NCI-H748 (cell line): ENCODE results near the gene DACH2.

Experiments used
- DNase-seq: peaks from one replicate; lab custom pipeline; 2025; ENCODE audit not compliant: unreplicated experiment; lab: John Stamatoyannopoulos, UW

The DACH2 gene

DNA sequence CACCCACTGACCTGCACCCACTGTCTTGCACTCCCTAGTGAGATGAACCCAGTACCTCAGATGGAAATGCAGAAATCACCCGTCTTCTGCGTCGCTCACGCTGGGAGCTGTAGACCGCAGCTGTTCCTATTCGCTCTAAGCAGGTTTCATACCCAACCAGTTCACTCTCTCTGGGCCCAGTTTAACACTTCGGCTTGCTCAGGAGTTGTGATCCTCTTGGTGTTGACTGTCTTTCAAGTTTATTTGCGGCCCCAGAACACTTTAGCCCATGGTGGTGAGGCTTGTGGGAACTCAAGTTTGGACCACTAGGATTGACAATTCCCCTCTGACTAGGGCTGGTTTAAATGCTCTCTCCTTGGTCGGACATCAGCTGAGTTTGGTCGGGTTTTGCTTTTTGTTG lies 147.0 kb downstream of the DACH2 start:
- peak; percentile 33 for DNase-seq

DNA sequence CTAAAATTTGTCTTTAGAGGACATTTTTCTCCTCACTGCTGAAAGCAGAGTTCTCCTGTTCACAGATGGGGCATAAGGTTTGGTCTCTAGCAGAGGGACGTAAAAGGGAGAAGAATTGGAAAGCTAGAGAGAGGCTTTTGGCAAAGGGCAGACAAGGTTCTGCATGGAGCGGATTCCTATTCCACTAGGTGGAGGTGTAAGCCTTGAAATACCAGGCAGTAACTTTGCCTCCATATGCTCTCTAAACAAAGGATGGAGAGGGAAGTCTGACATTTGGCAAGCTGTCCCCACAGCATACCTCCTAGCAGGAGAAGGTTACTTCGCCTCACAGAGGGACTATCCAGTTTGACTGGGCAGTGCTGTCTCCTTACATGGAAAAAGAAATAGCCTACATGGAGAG lies 174.7 kb downstream of the DACH2 start:
- DNase-seq = no peak

DNA sequence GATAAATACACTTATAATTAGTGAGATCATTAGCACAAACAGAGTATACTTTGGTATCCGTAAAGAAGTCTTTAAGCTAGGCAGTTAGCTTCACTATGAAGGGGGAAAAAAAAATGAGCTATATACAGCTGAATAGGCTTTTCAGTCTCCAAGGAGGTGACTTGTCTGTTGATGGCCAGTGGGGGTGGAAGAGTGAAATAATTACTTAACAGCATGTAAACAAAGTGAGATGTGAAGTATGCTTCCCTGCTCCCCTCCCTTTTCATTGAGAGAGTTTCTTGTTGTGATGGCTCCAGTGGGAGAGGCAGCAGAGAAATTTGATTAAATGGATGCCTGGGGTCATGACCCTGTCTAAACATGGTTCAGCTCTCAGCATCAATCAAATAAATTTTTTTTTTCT lies 180.9 kb downstream of the DACH2 start:
- peak; percentile 29 for DNase-seq

GRCh38 chrX:86348669-86349068 lies 200.4 kb downstream of the DACH2 start:
- DNase-seq = peak; percentile 1

- no peak for DNase-seq
These were observed 200.9 kb downstream of the DACH2 start for GRCh38 chrX:86349115-86349514.

GRCh38 chrX:86369847-86370630 lies 221.8 kb downstream of the DACH2 start:
- DNase-seq = no peak

DNA sequence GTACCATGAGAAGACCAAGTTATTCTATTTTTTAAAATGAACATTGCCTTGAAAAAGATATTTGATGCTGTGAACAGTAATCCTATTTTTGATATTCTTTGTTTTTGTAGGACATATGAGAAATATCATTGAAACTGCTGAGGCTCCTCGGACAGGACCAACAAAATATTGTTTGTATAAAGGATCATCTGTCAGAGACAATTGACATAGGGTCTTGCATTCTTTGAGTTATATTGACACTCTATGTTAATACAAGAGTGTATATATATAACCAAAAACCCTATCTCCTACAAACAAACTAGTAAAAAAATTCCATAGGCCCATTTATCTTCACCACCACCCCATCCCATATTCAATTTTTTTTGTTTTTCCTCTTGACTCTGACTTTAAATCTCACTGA lies 222.7 kb downstream of the DACH2 start:
- DNase-seq = no peak

DNA sequence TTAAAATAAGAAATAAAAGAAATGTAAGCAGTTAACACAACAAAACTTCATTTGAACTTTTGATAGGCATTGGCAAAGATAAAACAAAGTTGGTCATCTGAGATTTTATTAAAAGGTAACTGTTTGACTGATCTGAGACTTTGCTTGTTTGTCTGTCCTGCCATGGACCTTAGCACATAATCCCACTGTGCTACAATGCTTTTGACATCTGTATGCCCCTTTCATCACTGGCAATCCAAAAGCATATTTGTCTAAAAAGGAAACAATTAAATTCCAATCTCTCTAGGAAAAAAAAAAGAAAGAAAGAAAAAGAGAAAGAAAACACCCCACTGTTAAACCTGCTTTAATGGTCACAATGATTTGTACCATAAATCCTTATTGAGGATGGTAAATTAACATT lies 231.0 kb downstream of the DACH2 start:
- no peak for DNase-seq

- DNase-seq = peak; percentile 15
These were observed 235.7 kb downstream of the DACH2 start for GRCh38 chrX:86383681-86384540.

GRCh38 chrX:86407371-86407770 lies 259.1 kb downstream of the DACH2 start:
- DNase-seq = no peak

GRCh38 chrX:86421771-86422170 lies 273.5 kb downstream of the DACH2 start:
- DNase-seq = no peak

DNA sequence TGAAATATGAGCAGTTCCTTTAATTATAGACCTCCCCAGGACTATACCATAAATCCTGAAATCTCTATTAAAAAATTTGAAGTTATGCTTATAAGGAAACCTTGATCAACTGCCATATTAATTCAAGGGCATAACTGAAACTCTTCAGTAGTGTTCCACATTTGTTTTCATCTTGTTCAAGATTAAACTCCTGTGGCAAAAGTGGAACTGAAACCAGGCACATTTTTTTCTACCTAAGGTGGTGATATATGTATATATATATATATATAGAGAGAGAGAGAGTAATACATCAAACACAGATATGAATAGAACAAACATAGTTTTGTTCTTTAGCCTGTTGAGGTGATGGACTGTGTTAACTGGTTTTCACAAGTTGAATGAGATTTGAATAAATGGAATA lies 287.9 kb downstream of the DACH2 start:
- DNase-seq = no peak

DNA sequence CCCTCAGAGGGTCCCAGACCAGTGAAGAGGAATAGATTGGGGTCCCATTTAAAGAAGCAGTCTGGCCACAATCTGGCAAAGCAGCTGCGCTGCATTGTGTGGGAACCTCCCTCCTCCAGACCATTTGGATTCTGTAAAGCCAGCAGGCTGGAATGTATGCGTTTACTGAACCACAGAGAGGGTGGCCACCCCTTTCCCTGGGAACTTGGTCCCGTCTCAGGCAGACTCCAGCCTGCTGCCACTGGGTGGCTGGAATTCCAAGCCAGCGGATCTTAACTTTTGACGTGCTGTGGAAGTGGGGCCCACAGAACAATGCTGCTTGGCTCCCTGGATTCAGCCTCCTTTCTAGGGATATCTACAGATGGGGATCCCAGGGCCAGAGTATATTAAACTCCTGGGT lies 307.2 kb downstream of the DACH2 start:
- DNase-seq = no peak

DNA sequence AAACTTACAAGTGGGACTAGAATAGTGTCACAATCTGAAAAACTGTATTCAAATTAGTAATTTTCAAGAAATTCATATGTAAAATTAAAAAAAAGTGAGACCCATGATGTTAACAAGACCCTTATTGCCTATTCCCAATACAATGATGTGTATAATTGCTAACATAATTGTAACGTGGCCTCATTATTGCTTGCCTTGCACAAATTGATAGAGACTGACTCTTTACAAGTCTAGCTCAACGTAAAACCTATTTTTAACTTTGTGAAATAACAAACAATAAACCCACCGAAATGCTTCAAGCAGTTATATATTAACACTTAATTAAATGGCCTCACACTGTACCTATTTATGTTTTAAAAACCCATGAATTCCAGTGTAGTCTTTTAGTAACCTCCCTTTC lies 312.5 kb downstream of the DACH2 start:
- DNase-seq = no peak

GRCh38 chrX:86504297-86504696 lies 356.0 kb downstream of the DACH2 start:
- DNase-seq = no peak

DNA sequence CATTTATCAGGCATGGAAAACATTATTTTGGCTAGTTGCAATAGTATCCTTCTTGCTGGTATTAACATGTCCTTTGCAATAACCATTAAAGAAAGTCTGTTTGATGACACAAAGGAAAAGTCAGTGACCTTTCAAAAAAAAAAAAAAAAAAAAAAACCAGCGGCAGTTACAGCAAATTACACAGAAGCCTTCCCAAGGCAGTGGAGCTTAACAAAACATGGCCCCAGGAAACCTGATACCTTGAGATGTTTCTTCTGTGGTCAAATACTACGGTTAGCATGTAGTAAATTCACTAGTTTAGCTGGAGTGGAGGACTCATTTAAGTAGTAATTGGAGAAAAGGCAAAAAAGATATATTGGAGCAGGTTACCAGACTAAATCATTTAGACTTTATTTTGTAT lies 359.1 kb downstream of the DACH2 start:
- peak; percentile 42 for DNase-seq

- no peak for DNase-seq
These were observed 431.5 kb downstream of the DACH2 start for GRCh38 chrX:86579777-86580176.

DNA sequence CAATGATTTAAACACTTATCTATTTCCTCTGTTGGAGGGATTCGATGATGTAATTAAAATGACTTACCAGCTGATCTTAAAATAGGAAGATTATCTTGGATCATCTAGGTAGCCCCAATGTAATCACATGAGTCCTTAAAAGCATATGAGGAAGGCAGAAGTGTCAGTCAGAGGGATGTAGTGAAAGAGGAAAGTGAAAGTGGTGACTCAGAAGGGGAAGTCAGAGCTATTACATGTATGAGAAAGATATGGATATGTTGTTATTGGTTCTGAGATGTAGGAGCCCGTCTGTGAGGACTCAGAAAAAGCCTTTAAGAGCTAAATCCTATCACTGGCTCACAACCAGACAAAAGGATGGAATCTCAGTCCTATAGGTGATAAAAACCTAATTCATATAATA lies 456.4 kb downstream of the DACH2 start:
- DNase-seq = peak; percentile 17

DNA sequence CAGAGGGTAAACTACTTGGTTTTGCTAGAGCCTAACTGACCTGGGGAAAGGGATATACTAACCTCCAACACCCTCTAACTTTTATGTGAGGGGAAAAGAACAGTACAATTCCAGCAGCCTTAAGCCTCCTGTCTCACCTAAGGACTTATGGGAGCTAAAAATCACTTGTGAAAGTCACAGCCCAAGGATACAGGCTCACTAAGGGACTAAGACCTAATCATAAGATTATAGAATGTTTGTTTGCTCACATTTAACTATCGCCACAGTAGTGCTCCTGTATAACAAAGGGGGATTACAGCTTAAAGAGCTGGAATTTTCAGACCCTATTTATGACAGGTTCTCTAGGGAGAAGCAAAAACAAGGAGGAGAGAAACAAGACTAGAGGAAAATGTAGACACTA lies 548.7 kb downstream of the DACH2 start:
- no peak for DNase-seq

GRCh38 chrX:86711531-86712180 lies 563.4 kb downstream of the DACH2 start:
- peak; percentile 84 for DNase-seq

GRCh38 chrX:86714441-86714840 lies 566.2 kb downstream of the DACH2 start:
- peak; percentile 64 for DNase-seq

GRCh38 chrX:86724277-86724676 lies 576.0 kb downstream of the DACH2 start:
- DNase-seq = no peak
